CD1c-positive myeloid dendritic cell (primary cell): ENCODE measurements around the gene SGCA.

ENCODE experiments used
- DNase-seq: peaks from one replicate; pipeline ENCODE4 v3.0.0-alpha.2; 2016; ENCODE audit errors: extremely low spot score

Gene SGCA

DNA sequence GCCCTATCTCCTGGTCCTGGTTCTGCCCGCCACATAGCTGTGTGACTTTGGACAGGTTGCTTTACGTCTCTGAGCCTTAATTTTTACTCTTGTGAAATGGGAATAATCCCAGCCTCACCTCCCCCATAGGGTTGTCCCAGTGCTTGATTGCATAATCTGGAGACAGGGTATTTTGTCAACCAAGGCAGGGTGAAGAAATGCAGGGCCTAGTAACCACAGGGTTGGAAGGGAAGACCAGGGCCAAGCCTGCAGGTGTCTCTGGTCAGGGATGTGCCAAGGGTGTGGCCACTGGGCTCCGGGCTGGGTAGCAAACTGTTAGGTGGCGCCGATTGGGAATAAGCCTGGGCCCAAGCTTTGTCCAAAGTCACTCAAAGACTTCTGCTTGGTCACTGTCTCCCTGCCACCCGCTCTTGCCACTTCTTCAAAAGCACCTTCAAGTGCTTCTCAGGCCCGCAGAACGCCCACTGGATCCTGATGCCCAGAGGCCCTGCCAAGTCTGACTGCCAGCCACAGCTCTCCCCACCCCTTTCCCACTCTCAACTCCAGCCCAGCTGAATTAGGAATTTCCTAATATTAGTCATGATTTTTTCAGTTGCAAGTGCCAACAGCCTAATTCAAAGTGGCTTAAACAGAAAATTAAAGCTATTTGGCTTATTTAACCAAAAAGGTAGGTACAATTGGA lies 56.2 kb downstream of the SGCA start:
- peak; percentile 70 for DNase-seq

DNA sequence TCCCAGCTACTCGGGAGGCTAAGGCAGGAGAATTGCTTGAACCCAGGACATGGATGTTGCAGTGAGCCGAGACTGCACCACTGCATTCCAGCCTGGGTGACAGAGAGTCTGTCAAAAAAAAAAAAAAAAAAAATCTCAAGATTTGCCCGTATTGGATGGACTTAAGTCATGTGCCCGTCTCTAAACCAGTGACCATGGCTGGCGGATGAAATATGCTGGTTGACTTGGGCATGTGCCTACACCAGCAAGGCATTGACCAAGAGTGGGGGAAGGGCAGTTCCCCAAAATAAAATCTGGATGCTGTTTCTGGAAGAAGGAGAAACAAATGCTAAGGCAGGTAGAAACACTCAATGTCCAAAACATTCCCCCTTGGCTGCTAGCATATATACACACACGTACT lies 57.1 kb downstream of the SGCA start:
- DNase-seq = no peak
